ENCODE data around the gene STARD9.

STARD9 gene

GRCh38 chr15:42686281-42686680, 110.9 kb downstream of the STARD9 start:
- no peaks in the 10 kb centered on the region for H3K4me1 ChIP-seq (ENCODE audit: control insufficient read depth in 1 of 2, insufficient read depth in 1 of 2, low read depth in 1 of 2, low read length in 1 of 2)
- no peaks in the 10 kb centered on the region for H3K36me3 ChIP-seq
- H3K27ac ChIP-seq: no peak overlapping the region
- H3K4me3 ChIP-seq (ENCODE audit: low read depth in 1 of 2, low read length in 1 of 2): no peak overlapping the region
- no peak for TF ChIP-seq CTCF (IDR thresholded peaks at IDR 0.05)
- H3K27me3 ChIP-seq: no peaks in the 10 kb centered on the region
- no peaks in the 10 kb centered on the region for H3K9me3 ChIP-seq

- H3K27me3 ChIP-seq: no peaks in the 10 kb centered on the region
- TF ChIP-seq CTCF (IDR thresholded peaks at IDR 0.05): no peak
- no peak overlapping the region for H3K27ac ChIP-seq
- no peak overlapping the region for H3K4me3 ChIP-seq (ENCODE audit: low read depth in 1 of 2, low read length in 1 of 2)
- no peaks in the 10 kb centered on the region for H3K4me1 ChIP-seq (ENCODE audit: control insufficient read depth in 1 of 2, insufficient read depth in 1 of 2, low read depth in 1 of 2, low read length in 1 of 2)
- no peaks in the 10 kb centered on the region for H3K36me3 ChIP-seq
- no peaks in the 10 kb centered on the region for H3K9me3 ChIP-seq
Measured at GRCh38 chr15:42687740-42688139, 112.3 kb downstream of the STARD9 start.

GRCh38 chr15:42688301-42688700, 112.9 kb downstream of the STARD9 start:
- no peak overlapping the region for H3K27ac ChIP-seq

GRCh38 chr15:42691308-42691707, 115.9 kb downstream of the STARD9 start:
- Histone ChIP-seq H3K4me1 (ENCODE audit: control insufficient read depth in 1 of 2, insufficient read depth in 1 of 2, low read depth in 1 of 2, low read length in 1 of 2) (no peaks in the 10 kb centered on the region), H3K27ac (no peak overlapping the region), H3K9me3 (no peaks in the 10 kb centered on the region), H3K4me3 (ENCODE audit: low read depth in 1 of 2, low read length in 1 of 2) (no peak overlapping the region), H3K27me3 (no peaks in the 10 kb centered on the region), H3K36me3 (no peaks in the 10 kb centered on the region)
- no peak for TF ChIP-seq CTCF (IDR thresholded peaks at IDR 0.05)

More at GRCh38 chr15:42688301-42688700, 112.9 kb downstream of the STARD9 start:
- H3K27me3 ChIP-seq: no peaks in the 10 kb centered on the region
- H3K9me3 ChIP-seq: no peaks in the 10 kb centered on the region
- H3K4me1 ChIP-seq (ENCODE audit: control insufficient read depth in 1 of 2, insufficient read depth in 1 of 2, low read depth in 1 of 2, low read length in 1 of 2): no peaks in the 10 kb centered on the region
- no peak for TF ChIP-seq CTCF (IDR thresholded peaks at IDR 0.05)
- no peaks in the 10 kb centered on the region for H3K36me3 ChIP-seq
- no peak overlapping the region for H3K4me3 ChIP-seq (ENCODE audit: low read depth in 1 of 2, low read length in 1 of 2)

GRCh38 chr15:42691770-42692169, 116.4 kb downstream of the STARD9 start:
- Histone ChIP-seq H3K4me1 (ENCODE audit: control insufficient read depth in 1 of 2, insufficient read depth in 1 of 2, low read depth in 1 of 2, low read length in 1 of 2) (no peaks in the 10 kb centered on the region), H3K27me3 (no peaks in the 10 kb centered on the region), H3K27ac (no peak overlapping the region), H3K4me3 (ENCODE audit: low read depth in 1 of 2, low read length in 1 of 2) (no peak overlapping the region), H3K36me3 (no peaks in the 10 kb centered on the region), H3K9me3 (no peaks in the 10 kb centered on the region)
- no peak for TF ChIP-seq CTCF (IDR thresholded peaks at IDR 0.05)

- Histone ChIP-seq H3K27me3 (no peaks in the 10 kb centered on the region), H3K36me3 (no peaks in the 10 kb centered on the region), H3K4me3 (ENCODE audit: low read depth in 1 of 2, low read length in 1 of 2) (no peak overlapping the region), H3K27ac (no peak overlapping the region), H3K4me1 (ENCODE audit: control insufficient read depth in 1 of 2, insufficient read depth in 1 of 2, low read depth in 1 of 2, low read length in 1 of 2) (no peaks in the 10 kb centered on the region), H3K9me3 (no peaks in the 10 kb centered on the region)
- no peak for TF ChIP-seq CTCF (IDR thresholded peaks at IDR 0.05)
Measured at GRCh38 chr15:42692536-42692935, 117.1 kb downstream of the STARD9 start.
